GM21423 (cell line): Measurements from ENCODE around the gene EHMT1.
"Not testable (repeated sequence)": the region's sequence is repeated elsewhere in the genome, so short reads cannot be mapped to it uniquely, and the experiment has no call there.

ENCODE experiments used
- ATAC-seq: cut with Tn5 transposase; IDR thresholded peaks from one replicate; pipeline ENCODE4 v1.9.1; 2021; ENCODE audit warnings: mild to moderate bottlenecking, moderate library complexity; ENCODE audit not compliant: unreplicated experiment

The EHMT1 gene

DNA sequence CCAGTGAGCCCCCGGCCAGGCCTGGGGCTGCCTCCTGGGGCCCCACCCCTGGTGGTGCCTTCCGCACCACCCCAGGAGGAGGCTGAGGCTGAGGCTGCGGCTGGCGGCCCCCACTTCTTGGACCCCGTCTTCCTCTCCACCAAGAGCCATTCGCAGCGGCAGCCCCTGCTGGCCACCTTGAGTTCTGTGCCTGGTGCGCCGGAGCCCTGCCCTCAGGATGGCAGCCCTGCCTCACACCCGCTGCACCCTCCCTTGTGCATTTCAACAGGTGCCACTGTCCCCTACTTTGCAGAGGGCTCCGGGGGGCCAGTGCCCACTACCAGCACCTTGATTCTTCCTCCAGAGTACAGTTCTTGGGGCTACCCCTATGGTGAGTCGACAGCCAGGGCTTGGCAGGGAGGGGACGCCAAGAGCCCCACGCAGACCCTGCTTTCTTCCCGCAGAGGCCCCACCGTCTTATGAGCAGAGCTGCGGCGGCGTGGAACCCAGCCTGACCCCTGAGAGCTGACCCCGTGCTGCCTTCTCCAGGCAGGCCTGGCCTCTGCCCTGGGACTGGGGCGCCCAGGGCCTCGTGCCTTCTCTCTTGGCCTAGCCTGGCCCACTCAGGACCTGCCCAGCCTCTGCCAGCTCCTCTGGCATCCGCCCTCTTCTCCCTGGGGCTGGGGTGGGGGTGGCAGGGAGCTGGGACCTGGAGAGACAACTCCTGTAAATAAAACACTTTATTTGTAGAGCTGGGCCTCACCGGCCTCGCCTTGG lies 4.0 kb upstream of the EHMT1 start:
- no peak for ATAC-seq

DNA sequence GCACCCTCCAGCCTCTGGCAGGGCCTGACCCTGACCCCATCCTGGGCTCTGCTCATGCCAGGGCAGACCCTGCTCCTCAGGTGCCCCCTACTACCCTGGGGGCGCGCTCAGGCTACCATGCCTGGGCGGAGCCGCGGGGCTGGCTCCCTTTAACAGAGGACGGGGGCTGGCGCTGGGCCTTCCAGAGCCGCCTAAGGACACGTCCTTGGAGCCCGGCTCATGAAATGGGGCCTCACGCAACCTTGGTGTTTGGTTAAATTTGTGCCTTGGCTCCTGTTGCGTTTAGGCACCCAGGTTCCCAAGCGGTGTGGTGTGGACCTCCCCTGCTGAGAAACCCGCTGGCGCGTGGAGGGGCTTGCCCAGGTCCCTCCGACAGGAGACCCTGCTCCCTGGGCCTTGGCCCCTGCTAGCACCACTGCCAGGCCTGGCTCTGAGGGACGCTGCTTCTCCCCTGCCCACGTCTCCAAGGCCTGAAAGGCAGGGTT lies 3.4 kb upstream of the EHMT1 start:
- ATAC-seq = no peak

DNA sequence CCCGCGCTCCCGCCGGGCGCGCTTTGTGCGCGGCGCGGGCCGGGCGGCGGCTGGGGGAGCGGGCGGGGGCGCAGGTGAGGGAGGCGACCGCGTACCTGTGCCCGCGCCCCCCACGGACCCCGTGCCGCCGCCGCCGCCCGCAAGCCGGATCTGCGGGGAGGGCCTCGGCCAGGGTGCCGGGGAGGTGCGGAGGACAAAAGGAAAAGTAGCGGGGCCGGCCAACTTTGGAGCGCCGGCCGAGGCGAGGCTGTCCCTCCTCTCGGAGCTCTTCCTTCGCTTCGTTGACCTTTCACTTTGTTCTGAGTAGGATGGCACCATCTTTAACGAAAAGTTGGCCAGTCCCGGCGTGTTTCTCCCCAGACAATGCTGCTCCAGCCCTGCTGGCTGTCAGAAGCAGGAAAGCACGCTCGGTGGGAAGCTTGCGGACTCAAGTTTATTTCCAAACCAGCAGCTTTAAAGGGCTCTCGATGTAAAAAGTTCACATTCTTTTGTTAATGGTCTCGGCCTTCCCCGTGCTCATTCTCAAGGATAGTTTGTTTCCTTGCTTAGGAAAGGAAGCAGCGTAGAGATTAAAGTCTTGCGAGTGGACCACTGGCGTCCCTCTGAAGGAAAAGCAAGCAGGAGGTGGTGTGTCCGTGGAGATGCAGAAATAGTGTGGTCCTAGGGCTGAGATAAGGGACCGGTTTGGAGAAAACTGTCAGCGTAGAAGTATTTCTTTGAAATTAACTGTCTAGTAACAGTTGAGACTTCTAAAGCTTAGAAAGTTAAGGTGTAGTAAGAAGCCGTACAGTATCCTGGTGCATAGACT lies 639 bp downstream of the EHMT1 start:
- peak; percentile 26 for ATAC-seq

DNA sequence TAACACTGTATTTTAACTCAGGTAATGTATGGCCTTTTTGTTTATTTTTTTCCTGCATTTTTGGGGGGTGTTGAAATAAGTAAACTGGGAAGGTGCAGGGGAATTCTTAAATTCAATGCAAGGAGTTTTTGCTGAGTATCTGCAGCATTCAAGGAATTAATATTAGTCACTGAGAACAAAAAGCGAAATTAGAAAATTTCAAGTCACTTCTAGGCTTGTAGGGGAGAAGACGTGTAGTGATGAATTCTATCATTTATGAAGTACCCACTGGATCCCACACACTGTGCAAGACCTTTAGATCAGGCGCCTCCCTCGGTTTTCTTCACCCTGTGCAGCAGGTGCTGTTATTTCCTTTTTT lies 1.2 kb downstream of the EHMT1 start:
- ATAC-seq = no peak

DNA sequence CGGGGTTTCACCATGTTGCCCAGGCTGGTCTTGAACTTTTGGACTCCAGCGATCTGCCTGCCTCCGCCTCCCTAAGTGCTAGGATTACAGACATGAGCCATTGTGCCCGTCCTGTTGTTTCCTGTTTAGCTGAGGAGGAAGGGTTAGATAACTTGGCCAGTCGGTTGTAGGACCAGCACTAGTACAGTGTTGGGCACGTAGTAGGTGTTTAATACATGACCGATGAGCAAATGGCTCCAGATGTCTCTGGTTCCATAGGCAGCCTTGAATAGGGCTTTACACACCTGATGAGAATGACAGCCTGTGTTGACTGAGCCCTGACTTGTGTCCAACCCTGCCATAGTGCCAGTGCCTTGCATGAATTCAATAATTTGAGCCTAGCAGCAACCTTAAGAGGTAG lies 1.8 kb downstream of the EHMT1 start:
- no peak for ATAC-seq

DNA sequence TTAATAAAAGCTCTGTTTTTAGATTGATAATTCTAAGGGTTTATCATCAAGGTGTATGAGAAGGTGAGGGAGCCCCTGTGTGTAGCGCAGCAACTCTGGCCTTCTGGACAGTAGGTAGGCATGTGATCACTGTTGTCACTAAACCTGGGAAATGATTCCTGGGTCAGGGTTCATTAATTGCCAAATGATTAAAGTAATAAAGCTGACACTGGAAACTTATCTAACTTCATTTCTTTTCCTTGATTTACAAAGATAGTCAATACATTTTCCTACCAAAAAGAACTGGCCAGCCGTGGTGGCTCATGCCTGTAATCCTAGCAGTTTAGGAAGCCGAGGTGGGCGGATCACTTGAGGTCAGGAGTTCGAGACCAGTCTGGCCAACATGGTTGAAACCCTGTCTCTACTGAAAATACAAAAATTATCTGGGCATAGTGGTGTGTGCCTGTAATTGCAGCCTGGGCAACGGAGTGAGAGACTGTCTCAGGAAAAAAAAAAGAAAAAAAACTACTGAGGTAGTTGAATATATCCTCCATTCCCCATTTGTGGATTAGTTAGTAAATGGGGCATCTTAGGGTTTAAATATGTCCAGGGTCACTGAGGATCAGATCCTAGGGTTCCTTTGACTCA lies 2.4 kb downstream of the EHMT1 start:
- ATAC-seq = no peak

DNA sequence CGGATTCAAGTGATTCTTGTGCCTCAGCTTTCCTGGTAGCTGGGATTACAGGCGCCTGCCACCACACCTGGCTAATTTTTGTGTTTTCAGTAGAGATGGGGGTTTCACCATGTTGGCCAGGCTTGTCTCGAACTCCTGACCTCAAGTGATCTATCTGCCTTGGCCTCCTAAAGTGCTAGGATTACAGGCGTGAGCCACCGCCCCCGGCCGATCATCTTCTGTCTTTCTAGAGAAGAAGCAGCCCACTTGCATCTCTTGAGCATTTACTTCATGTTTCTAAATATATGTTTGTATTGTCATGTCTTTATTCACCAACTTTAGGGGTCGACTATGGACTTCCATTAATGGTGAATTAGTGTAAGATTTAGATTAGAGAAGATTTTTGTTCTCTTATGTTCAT lies 3.4 kb downstream of the EHMT1 start:
- ATAC-seq = not testable (repeated sequence)

DNA sequence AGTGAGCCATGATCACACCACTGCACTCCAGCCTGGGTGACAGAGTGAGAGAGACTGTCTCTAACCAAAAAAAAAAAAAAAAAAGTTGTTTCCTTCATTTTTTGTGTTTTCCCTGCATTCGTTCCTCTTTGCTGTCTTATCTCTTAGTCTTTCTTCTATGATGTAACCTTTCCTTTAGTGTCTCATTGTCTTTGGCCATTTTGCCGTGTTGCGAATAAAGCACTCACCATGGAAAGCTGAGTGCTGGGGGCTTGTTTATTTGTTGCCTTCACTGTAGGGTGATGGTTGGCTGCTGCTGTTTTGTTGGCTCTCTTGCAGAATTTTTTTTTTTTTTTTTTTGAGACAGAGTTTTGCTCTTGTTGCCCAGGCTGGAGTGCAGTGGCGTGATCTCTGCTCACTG lies 7.7 kb downstream of the EHMT1 start:
- no peak for ATAC-seq

DNA sequence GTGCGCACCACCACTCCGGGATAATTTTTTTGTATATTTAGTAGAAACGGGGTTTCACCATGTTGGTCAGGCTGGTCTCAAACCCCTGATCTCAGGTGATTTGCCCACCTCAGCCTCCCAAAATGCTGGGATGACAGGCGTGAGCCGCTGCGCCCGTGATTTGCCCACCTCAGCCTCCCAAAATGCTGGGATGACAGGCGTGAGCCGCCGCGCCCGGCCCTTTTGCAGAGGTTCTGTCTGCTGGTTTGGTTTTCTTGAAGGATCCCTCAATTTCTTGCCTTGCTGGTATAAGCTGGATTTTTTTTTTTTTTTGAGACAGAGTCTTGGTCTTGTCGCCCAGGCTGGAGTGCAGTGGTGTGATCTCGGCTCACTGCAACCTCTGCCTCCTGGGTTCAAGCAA lies 8.6 kb downstream of the EHMT1 start:
- not testable (repeated sequence) for ATAC-seq

DNA sequence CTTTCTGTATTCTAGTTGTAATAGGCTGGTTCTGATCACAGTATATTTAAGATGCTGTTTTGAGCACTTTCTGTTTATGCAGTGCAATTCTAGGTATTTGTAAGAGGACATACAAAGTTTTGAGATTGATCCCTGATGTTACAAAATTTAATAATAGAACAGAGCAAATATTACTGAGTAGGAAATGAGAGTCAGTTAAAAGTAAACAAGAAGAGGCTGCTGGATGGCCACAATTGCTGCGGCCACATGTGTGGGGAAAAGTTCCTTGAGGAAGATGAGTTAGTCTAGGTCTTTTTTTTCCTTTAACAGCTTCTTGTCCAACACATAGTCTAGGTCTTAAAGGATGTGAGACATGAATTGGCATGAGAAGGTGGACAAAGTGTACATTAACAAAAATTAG lies 11.3 kb downstream of the EHMT1 start:
- ATAC-seq = no peak

DNA sequence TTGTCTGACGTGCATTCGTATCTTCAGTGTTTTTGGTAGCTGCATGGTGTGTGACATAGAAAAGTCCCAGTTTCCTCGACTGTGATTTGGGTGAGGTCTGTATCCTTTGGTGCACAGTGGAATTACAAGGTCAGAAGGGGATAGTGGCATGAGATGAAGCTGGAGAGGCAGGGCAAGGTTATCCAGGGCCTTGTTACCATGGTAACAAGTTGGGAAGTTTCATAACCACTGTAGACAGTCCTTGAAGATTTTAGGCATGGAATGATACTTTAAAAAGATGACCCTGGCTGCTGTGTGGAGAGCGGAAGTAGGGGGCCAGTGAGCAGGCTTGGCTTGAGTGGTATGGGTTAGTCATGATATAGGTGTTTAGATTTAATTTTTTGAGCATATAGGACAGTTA lies 11.9 kb downstream of the EHMT1 start:
- no peak for ATAC-seq

DNA sequence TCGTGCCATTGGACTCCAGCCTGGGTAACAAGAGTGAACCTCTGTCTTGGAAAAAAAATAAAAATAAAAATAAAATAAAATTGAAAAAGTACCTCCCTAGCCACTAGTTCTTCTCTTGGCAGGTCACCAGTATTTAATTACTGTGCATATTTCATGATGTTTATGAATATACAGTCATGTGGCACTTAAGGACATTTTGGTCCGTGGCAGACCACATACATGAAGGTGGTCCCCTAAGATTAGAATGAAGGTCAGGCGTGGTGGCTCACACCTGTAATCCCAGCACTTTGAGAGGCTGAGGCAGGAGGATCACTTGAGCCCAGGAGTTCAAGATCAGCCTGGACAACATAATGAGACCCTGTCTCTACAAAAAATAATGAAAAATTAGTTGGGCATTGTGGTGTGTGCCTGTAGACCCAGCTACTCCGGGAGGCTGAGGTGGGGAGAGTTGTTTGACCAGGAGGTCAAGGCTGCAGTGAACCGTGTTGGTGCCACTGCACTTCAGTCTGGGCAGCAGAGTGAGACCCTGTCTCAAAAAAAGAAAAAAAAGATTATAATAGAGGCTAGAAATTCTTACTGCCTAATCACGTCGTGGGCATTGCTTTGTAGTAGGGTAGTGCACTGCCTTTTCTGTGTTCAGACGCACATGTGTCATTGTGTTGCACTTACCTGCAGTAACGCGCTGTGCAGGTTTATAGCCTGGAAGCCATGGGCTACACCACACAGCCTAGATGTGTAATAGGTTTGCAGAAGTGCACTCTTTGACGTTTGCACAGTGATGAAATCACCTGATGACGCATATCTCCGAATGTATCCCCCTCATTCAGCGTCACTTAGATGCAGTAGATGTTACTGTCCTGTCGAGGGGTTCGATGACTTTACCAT lies 12.8 kb downstream of the EHMT1 start:
- no peak for ATAC-seq

DNA sequence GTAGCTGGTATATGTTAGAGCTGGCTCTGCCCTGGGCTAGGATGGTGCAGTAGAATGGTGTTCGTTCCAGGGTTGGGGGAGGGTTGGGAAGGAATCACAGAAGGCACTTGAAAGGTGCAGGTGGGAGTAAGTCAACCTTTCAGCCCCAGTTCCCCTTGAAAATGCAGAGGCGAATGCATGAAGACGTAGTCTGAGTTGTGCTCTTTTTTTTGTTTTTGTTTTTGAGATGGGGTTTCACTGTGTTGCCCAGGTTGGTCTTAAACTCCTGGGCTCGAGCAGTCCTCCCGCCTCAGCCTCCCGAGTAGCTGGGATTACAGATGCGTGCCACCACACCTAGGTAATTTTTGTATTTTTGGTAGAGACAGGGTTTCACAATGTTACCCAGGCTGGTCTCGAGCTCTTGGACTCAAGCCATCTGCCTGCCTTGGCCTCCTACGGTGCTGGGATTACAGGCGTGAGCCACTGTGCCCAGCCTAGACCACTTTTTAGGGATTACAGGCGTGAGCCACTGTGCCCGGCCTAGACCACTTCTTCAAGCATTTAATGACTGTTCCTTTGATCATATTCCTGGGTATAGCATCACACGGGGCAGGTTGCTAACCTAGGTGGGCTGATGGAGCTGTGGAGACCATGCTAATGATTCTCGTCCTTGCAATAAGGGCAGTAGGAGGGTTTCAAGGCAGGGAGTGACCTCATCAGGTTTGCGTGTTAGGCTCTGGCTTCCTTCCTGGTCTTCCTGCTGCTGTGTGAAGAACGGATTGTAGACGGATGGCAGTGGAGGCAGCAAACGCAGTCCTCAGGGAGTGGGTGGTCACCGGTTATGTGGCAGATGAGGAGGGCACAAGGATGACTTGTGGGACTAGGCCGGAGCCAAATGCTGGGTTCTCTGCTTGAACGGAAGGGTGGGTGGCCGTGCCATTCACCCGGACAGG lies 13.7 kb downstream of the EHMT1 start:
- no peak for ATAC-seq

DNA sequence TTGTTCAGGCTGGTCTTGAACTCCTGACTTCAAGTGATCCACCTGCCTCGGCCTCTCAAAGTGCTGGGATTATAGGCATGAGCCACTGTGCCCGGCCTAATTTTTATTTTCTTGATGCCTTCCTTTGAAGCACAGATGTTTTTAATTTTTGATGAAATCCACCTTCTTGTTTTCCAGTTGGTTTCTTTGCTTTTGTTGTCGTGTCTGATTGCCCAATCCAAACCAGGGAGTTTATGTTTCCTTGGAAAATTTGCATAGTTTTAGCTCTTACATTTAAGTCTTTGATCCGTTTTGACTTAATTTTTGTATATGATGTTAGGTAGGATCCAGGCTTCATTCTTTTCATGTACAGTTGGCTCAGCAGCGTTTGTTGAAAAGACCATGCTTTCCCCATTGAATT lies 15.2 kb downstream of the EHMT1 start:
- ATAC-seq = no peak

DNA sequence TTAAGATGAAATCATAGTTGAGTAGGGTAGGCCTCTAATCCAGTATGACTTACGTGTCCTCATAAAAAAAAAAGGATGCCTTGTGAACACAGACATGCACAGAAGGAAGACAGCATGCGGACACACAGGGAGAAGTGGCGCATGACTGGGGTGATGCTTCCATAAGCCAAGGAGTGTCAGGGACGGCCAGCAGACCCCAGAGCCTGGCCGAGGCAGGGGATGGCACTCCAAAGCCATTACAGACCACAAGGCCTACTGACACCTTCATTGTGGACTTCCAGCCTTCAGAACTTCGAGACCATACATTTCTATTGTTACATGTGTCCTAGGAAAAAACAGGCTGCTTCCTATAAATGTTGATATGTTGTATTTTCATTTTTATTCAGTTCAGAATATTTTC lies 19.9 kb downstream of the EHMT1 start:
- no peak for ATAC-seq

DNA sequence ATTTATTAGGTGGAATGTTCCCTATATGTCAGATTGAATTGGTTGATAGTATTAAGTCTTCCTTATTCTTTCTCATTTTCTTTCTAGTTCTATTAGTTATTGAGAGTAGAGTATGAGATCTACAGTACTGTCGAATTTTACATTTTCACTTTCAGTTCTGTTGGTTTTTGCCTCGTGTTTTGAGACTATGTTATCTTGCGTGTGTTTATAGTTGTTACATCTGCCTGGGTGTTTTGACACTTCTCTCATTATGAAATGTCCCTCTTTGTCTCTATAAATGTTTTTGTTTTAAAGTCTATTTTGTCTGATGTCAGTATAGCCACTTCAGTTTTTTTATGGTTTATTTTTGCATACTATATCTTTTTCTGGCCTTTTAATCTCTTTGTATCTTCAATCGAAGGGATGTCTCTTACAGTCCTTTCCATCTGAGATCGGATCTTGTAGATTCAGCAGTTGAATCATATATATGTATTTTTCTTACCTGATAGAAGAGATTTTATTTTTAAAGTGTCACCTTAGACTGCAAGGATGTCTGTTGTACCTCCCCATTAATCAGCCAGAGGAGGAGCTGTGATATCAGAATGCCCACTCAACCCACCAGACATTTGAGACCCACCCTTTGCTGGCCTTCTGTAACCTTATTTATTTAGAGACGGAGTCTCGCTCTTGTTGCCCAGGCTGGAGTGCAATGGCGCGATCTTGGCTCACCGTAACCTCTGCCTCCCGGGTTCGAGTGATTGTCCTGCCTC lies 20.7 kb downstream of the EHMT1 start:
- ATAC-seq = peak; percentile 59

DNA sequence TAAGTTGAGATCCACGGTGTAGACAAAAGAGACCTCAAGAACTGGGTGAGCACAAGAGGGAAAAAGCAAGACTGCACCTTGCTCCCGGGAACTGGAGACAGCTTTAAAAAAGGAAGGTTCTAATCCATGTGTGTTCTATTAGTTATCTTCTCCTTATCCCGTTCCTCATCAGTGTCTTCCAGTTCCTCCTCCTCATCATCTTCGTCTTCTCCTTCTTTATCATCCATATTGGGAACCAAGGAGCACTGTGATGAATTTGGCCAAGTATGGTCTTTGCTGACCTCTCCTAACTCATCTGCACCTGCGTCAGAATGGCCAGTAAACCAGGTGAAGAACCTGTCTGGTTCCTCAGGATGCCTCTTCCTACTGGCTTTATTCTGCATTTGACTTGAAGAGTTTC lies 22.1 kb downstream of the EHMT1 start:
- ATAC-seq = no peak

DNA sequence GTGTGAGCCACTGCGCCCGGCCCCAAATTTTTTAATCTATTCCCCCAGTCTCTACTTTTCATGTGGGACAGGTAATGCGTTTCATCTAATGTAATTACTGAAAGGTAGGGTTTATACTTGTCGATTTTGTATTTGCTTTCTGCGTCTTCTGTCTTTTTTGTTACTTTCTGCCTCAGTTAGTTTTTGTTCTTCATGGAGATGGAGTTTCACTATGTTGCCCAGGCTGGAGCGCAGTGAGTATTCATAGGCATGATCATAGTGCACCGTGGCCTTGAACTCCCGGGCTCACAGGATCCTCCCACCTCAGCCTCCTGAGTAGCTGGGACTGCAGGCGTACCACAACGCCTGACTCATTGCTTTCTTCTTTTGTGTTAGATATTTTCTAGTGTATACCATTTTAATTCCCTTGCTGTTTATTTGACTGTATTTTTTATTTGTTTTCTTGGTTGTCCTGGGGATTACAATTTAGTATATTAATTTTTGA lies 23.4 kb downstream of the EHMT1 start:
- ATAC-seq = no peak

DNA sequence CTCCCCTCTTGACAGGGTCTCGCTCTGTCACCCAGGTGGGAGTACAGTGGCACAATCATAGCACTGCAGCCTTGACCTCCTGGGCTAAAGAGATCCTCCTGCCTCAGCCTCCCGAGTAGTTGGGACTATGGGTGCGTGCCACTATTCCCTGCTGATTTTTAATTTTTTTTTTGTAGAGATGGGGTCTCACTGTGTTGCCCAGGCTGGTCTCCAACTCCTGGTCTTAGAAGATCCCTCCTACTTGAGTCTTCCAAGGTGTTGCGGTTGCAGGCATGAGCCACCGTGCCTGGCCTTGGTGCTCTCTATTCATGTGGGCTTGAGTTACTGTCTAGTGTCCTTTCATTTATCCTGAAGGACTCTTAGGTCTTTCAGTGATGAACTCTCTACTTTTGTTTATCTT lies 24.1 kb downstream of the EHMT1 start:
- ATAC-seq = no peak
